ENCODE data around the gene ZNF607. TPM values are rescaled to one million over a fixed set of nuclear protein-coding genes. Genes with fewer than 3 reads are reported as not detected.

The ZNF607 gene
- total and polyA plus RNA-seq, 2 experiments from 2014 or later: 3.2 to 11.4 TPM

DNA sequence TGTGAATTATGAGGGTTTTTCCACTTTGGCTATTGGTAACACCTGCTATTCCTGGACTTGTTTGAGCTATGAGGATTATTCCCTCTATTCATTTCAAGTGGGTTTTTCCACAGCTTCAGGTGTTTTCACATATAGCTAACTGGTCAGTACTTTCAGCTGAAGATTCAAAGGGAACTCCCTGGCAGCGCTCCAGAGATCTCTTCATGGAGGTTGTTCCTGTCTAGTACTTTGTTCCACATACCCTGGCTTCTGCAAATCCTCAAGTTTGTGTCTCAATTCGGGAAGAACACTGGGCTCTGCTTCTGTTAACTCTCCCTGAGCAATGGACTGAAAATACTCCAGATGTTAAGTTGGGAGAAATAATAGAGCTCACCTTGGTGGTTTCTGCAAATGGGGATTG lies 5.6 kb upstream of the ZNF607 start (continued):
- TF ChIP-seq EZH2phosphoT487 (IDR thresholded peaks at IDR 0.05; ENCODE audit: unreplicated experiment) (no peak), CREB1 (CRISPR knock-in tag; IDR thresholded peaks at IDR 0.05; ENCODE audit: low read depth) (no peak), ZNF331 (CRISPR knock-in tag; IDR thresholded peaks at IDR 0.05; ENCODE audit: low read depth) (no peak), REST (IDR thresholded peaks at IDR 0.05; ENCODE audit: unreplicated experiment) (no peak), STAT1 (IDR thresholded peaks at IDR 0.05; ENCODE audit: unreplicated experiment) (no peak), POLR2AphosphoS5 (IDR thresholded peaks at IDR 0.05; ENCODE audit: low read depth) (no peak), JUNB (IDR thresholded peaks at IDR 0.05; ENCODE audit: unreplicated experiment) (no peak)
- TF ChIP-seq, protein P1, sequence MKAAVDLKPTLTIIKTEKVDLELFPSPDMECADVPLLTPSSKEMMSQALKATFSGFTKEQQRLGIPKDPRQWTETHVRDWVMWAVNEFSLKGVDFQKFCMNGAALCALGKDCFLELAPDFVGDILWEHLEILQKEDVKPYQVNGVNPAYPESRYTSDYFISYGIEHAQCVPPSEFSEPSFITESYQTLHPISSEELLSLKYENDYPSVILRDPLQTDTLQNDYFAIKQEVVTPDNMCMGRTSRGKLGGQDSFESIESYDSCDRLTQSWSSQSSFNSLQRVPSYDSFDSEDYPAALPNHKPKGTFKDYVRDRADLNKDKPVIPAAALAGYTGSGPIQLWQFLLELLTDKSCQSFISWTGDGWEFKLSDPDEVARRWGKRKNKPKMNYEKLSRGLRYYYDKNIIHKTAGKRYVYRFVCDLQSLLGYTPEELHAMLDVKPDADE (IDR thresholded peaks at IDR 0.05): no peak

GRCh38 chr19:37719927-37720265 lies 335 bp upstream of the ZNF607 start:
- no peak overlapping the region for H2AFZ ChIP-seq
- H3K27me3 ChIP-seq (ENCODE audit: insufficient read depth): no peaks in the 10 kb centered on the region
- peaks cover 29% of the 10 kb centered on the region for H3K79me2 ChIP-seq (replicated peaks; ENCODE audit: insufficient read depth)
- ATAC-seq (no peak), DNase-seq (ENCODE audit: low spot score) (no peak)
- TF ChIP-seq ZNF462 (CRISPR knock-in tag; IDR thresholded peaks at IDR 0.05): no peak
- TF ChIP-seq EZH2 (IDR thresholded peaks at IDR 0.05; ENCODE audit: low read depth, unreplicated experiment): no peak
- no peak for TF ChIP-seq ZNF331 (CRISPR knock-in tag; IDR thresholded peaks at IDR 0.05; ENCODE audit: low read depth)
- TF ChIP-seq STAT1 (IDR thresholded peaks at IDR 0.05; ENCODE audit: unreplicated experiment): no peak
- TF ChIP-seq, protein P2, sequence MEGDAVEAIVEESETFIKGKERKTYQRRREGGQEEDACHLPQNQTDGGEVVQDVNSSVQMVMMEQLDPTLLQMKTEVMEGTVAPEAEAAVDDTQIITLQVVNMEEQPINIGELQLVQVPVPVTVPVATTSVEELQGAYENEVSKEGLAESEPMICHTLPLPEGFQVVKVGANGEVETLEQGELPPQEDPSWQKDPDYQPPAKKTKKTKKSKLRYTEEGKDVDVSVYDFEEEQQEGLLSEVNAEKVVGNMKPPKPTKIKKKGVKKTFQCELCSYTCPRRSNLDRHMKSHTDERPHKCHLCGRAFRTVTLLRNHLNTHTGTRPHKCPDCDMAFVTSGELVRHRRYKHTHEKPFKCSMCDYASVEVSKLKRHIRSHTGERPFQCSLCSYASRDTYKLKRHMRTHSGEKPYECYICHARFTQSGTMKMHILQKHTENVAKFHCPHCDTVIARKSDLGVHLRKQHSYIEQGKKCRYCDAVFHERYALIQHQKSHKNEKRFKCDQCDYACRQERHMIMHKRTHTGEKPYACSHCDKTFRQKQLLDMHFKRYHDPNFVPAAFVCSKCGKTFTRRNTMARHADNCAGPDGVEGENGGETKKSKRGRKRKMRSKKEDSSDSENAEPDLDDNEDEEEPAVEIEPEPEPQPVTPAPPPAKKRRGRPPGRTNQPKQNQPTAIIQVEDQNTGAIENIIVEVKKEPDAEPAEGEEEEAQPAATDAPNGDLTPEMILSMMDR (conservative IDR thresholded peaks at IDR 0.05; ENCODE audit: low read depth in 2 of 2): no peak
- no peak for TF ChIP-seq EZH2phosphoT487 (IDR thresholded peaks at IDR 0.05; ENCODE audit: unreplicated experiment)
- no peak for TF ChIP-seq CREB1 (CRISPR knock-in tag; IDR thresholded peaks at IDR 0.05; ENCODE audit: low read depth)
- no peak for TF ChIP-seq NANOG (IDR thresholded peaks at IDR 0.05; ENCODE audit: borderline replicate concordance)
- no peaks in the 10 kb centered on the region for H3K36me3 ChIP-seq (ENCODE audit: insufficient read depth)
- H3K27me3 Mint-ChIP-seq (ENCODE audit: insufficient read depth, low read depth, poor library complexity): peaks cover 5% of the 10 kb centered on the region
- H3K4me1 ChIP-seq (ENCODE audit: insufficient read depth): peaks cover 20% of the 10 kb centered on the region
- H3F3A ChIP-seq (replicated peaks; ENCODE audit: low read depth): no peaks in the 10 kb centered on the region
- 0 out of 2 replicates have a peak, but pooled peaks cover 2% of the 10 kb centered on the region for H4K20me1 ChIP-seq (replicated peaks; ENCODE audit: insufficient read depth)
- peak overlapping the region; percentile 97 for H3K4me3 Mint-ChIP-seq
- H3K9me2 ChIP-seq (ENCODE audit: insufficient read depth): no peaks in the 10 kb centered on the region
- peak overlapping the region; percentile 92 for H3K4me3 ChIP-seq
- H3K9me3 Mint-ChIP-seq: peaks cover 3% of the 10 kb centered on the region; the same call in 2 of the 3 replicates
- peaks cover 23% of the 10 kb centered on the region for H3K4me1 Mint-ChIP-seq
- H3K36me3 Mint-ChIP-seq (ENCODE audit: low read depth): peaks cover 6% of the 10 kb centered on the region; the same call in 1 of the 3 replicates
- H3K4me2 ChIP-seq: peak overlapping the region; percentile 49; the same call in 1 of the 2 replicates
- H3K27ac ChIP-seq (ENCODE audit: low read depth): no peak overlapping the region
- H3K27ac Mint-ChIP-seq: no peak overlapping the region

Measured in GM23338 (cell line).